Mesenchymal stem cell (in vitro differentiated cells and primary cell): ENCODE data around the gene REV3L.

ENCODE experiments used
- DNase-seq: peaks from one replicate; pipeline ENCODE4 v3.0.0-alpha.2; 2013
- H2AFZ ChIP-seq: one replicate; pipeline ENCODE4 v1.6.1; 2013; ENCODE audit warnings: low read depth, mild to moderate bottlenecking, control low read depth, inconsistent platforms, low read length, moderate library complexity
- H2AK5ac ChIP-seq: 2 replicates; pipeline ENCODE4 v1.6.1; 2013; ENCODE audit warnings: low read length, moderate library complexity, mild to moderate bottlenecking, inconsistent platforms; ENCODE audit not compliant: severe bottlenecking
- H2BK120ac ChIP-seq: one replicate; pipeline ENCODE4 v1.6.1; 2013; ENCODE audit warnings: low read depth, mild to moderate bottlenecking, inconsistent platforms, low read length, moderate library complexity
- H2BK12ac ChIP-seq, 2 experiments: one replicate each; pipeline ENCODE4 v1.6.1; 2013; ENCODE audit warnings: inconsistent platforms in 2 of 2, low read length in 2 of 2, mild to moderate bottlenecking in 2 of 2, moderate library complexity in 2 of 2, control low read depth in 1 of 2
- H2BK15ac ChIP-seq: one replicate; pipeline ENCODE4 v1.6.1; 2013; ENCODE audit warnings: mild to moderate bottlenecking, low read depth, inconsistent platforms; ENCODE audit not compliant: poor library complexity, severe bottlenecking
- H2BK5ac ChIP-seq: 2 replicates; pipeline ENCODE4 v1.6.1; 2013; ENCODE audit warnings: low read depth, mild to moderate bottlenecking, low read length, control low read depth, inconsistent platforms; ENCODE audit not compliant: poor library complexity, severe bottlenecking
- H3K14ac ChIP-seq, 2 experiments: one replicate each; pipeline ENCODE4 v1.6.1; 2013; ENCODE audit warnings: inconsistent platforms in 2 of 2, low read length in 2 of 2, control low read depth in 1 of 2, mild to moderate bottlenecking in 1 of 2, moderate library complexity in 1 of 2
- H3K18ac ChIP-seq, 2 experiments: one replicate each; pipeline ENCODE4 v1.6.1; 2013; ENCODE audit warnings: inconsistent platforms in 2 of 2, low read length in 2 of 2, control low read depth in 1 of 2, low read depth in 1 of 2, mild to moderate bottlenecking in 1 of 2
- H3K23ac ChIP-seq, 2 experiments: one replicate each; pipeline ENCODE4 v1.6.1; 2013; ENCODE audit warnings: inconsistent platforms in 2 of 2, low read length in 2 of 2, mild to moderate bottlenecking in 2 of 2, moderate library complexity in 2 of 2, control low read depth in 1 of 2
- H3K27ac ChIP-seq: 2 replicates; pipeline ENCODE4 v1.5.1; 2013; ENCODE audit warnings: mild to moderate bottlenecking, moderate library complexity, low read length, control low read depth, inconsistent platforms; ENCODE audit not compliant: poor library complexity, severe bottlenecking
- H3K27me3 ChIP-seq, 2 experiments: 2 replicates each; pipeline versions ENCODE4 v1.6.1 to v1.7.0; 2013; ENCODE audit warnings: low read length in 2 of 2, mild to moderate bottlenecking in 2 of 2, moderate library complexity in 2 of 2, control low read depth in 1 of 2, inconsistent platforms in 1 of 2; ENCODE audit not compliant: control insufficient read depth in 1 of 2, insufficient read depth in 1 of 2
- H3K36me3 ChIP-seq, 2 experiments: 2 replicates each; pipeline versions ENCODE4 v1.6.1 to v1.7.0; 2013; ENCODE audit warnings: low read length in 2 of 2, control low read depth in 1 of 2, inconsistent platforms in 1 of 2, low read depth in 1 of 2, mild to moderate bottlenecking in 1 of 2; ENCODE audit not compliant: insufficient read depth in 2 of 2, control insufficient read depth in 1 of 2
- H3K4ac ChIP-seq, 2 experiments: one replicate each; pipeline ENCODE4 v1.6.1; 2013; ENCODE audit warnings: inconsistent platforms in 2 of 2, low read length in 2 of 2, mild to moderate bottlenecking in 2 of 2, moderate library complexity in 2 of 2, control low read depth in 1 of 2, low read depth in 1 of 2
- H3K4me1 ChIP-seq: 2 replicates; pipeline ENCODE4 v1.6.1; 2013; ENCODE audit warnings: low read depth, low read length, control low read depth; ENCODE audit not compliant: control insufficient read depth, insufficient read depth
- H3K4me2 ChIP-seq: 2 replicates; pipeline ENCODE4 v1.6.1; 2013; ENCODE audit warnings: low read length, mild to moderate bottlenecking, inconsistent platforms; ENCODE audit not compliant: poor library complexity, severe bottlenecking
- H3K4me3 ChIP-seq, 2 experiments: 2 replicates each; pipeline versions ENCODE4 v1.5.1 to v1.7.0; 2013; ENCODE audit warnings: low read length in 2 of 2, mild to moderate bottlenecking in 2 of 2, control low read depth in 1 of 2, low read depth in 1 of 2; ENCODE audit not compliant: insufficient read depth in 1 of 2
- H3K79me1 ChIP-seq: replicated peaks from 2 replicates; pipeline ENCODE4 v1.6.1; 2013; ENCODE audit warnings: mild to moderate bottlenecking, control low read depth, low read length, inconsistent platforms; ENCODE audit not compliant: poor library complexity, severe bottlenecking
- H3K9ac ChIP-seq: 2 replicates; pipeline ENCODE4 v1.7.0; 2013; ENCODE audit warnings: mild to moderate bottlenecking, low read length, moderate library complexity
- H3K9me3 ChIP-seq: 2 replicates; pipeline ENCODE4 v1.7.0; 2013; ENCODE audit warnings: mild to moderate bottlenecking, low read length; ENCODE audit not compliant: control insufficient read depth
- H4K8ac ChIP-seq: one replicate; pipeline ENCODE4 v1.6.1; 2013; ENCODE audit warnings: inconsistent platforms, mild to moderate bottlenecking, low read length, moderate library complexity
- H4K91ac ChIP-seq: one replicate; pipeline ENCODE4 v1.6.1; 2013; ENCODE audit warnings: mild to moderate bottlenecking, low read length, inconsistent platforms
- WGBS: methylation state at CpG from one replicate; pipeline ENCODE4 v1.1.7; 2013; ENCODE audit warnings: mixed read lengths; 5-methylcytosine and 5-hydroxymethylcytosine counted together

REV3L gene

GRCh38 chr6:111254004-111254778, 228.8 kb downstream of the REV3L start:
- H3K18ac ChIP-seq: no peak overlapping the region
- no peak overlapping the region for H2AFZ ChIP-seq
- no peak for DNase-seq
- H3K23ac ChIP-seq: no peak overlapping the region
- H3K9ac ChIP-seq: no peak overlapping the region
- no peak overlapping the region for H2BK120ac ChIP-seq
- no peak overlapping the region for H2BK5ac ChIP-seq
- H3K4me1 ChIP-seq: peaks cover 1% of the 10 kb centered on the region
- 60% methylated on average over 9 of the region's 9 CpGs for WGBS
- H3K4me3 ChIP-seq: no peak overlapping the region
- H3K4ac ChIP-seq: no peak overlapping the region
- H4K8ac ChIP-seq: no peak overlapping the region
- no peak overlapping the region for H2AK5ac ChIP-seq
- H3K79me1 ChIP-seq: no peaks in the 10 kb centered on the region
- H3K27ac ChIP-seq: no peak overlapping the region
- H3K36me3 ChIP-seq: no peaks in the 10 kb centered on the region
- peaks cover 0 to 7% of the 10 kb centered on the region in 2 experiments for H3K27me3 ChIP-seq
- H4K91ac ChIP-seq: no peak overlapping the region
- H3K14ac ChIP-seq: no peak overlapping the region
- no peak overlapping the region for H3K4me2 ChIP-seq
- no peaks in the 10 kb centered on the region for H3K9me3 ChIP-seq
- H2BK12ac ChIP-seq: no peak overlapping the region
- H2BK15ac ChIP-seq: no peak overlapping the region

GRCh38 chr6:111252726-111253125, 230.3 kb downstream of the REV3L start:
- Histone ChIP-seq H3K27me3 (peaks cover 0 to 7% of the 10 kb centered on the region in 2 experiments), H3K23ac (no peak overlapping the region), H3K4ac (no peak overlapping the region), H3K9me3 (no peaks in the 10 kb centered on the region), H2BK5ac (no peak overlapping the region), H2BK12ac (no peak overlapping the region), H3K27ac (no peak overlapping the region), H3K4me2 (no peak overlapping the region), H3K18ac (no peak overlapping the region), H3K36me3 (no peaks in the 10 kb centered on the region), H3K14ac (no peak overlapping the region), H2BK15ac (no peak overlapping the region), H3K9ac (no peak overlapping the region), H2AFZ (no peak overlapping the region), H2AK5ac (no peak overlapping the region), H4K91ac (no peak overlapping the region), H4K8ac (no peak overlapping the region), H3K4me1 (no peaks in the 10 kb centered on the region), H2BK120ac (no peak overlapping the region), H3K4me3 (no peak overlapping the region), H3K79me1 (no peaks in the 10 kb centered on the region)
- WGBS: 83% methylated on average over 1 of the region's 3 CpGs
- DNase-seq: no peak

- H3K4me3 ChIP-seq: no peak overlapping the region
- no peak overlapping the region for H3K18ac ChIP-seq
- H2AK5ac ChIP-seq: no peak overlapping the region
- no peak overlapping the region for H3K4ac ChIP-seq
- H2BK12ac ChIP-seq: no peak overlapping the region
- no peak overlapping the region for H2AFZ ChIP-seq
- no peaks in the 10 kb centered on the region for H3K79me1 ChIP-seq
- no peak overlapping the region for H3K27ac ChIP-seq
- no peaks in the 10 kb centered on the region for H3K9me3 ChIP-seq
- H3K14ac ChIP-seq: no peak overlapping the region
- no peak overlapping the region for H2BK120ac ChIP-seq
- no peak overlapping the region for H3K23ac ChIP-seq
- no peak overlapping the region for H4K91ac ChIP-seq
- no peak overlapping the region for H2BK15ac ChIP-seq
- H3K4me2 ChIP-seq: no peak overlapping the region
- H4K8ac ChIP-seq: no peak overlapping the region
- no peak overlapping the region for H3K9ac ChIP-seq
- H3K4me1 ChIP-seq: no peaks in the 10 kb centered on the region
- no peak for DNase-seq
- H3K27me3 ChIP-seq: peaks cover 0 to 7% of the 10 kb centered on the region in 2 experiments
- 77% methylated on average over 3 of the region's 4 CpGs for WGBS
- H2BK5ac ChIP-seq: no peak overlapping the region
- no peaks in the 10 kb centered on the region for H3K36me3 ChIP-seq
Measured at GRCh38 chr6:111250791-111251354, 232.1 kb downstream of the REV3L start.
